Caki2 (cell line): Measurements from ENCODE around the gene HOXC13. TPM values are rescaled to one million over a fixed set of nuclear protein-coding genes. Genes with fewer than 3 reads are reported as not detected.

Experiments used
- total RNA-seq: library from RNA; depleted of rRNA; stranded (reverse); fragments of >200 nt; shearing (Covaris generic); gene quantifications from 2 replicates; pipeline ENCODE4 v1.2.3, GENCODE V29; 2014; ENCODE audit warnings: low replicate concordance; rRNA removed

HOXC13 gene
- total RNA-seq, 1 experiment from 2014 or later: 0.24 TPM

Other genes with a start within 250 kb of the HOXC13 start
- 25.9 and 27.4 TPM in 2 replicates for gene CALCOCO1, start 211.4 kb upstream of the HOXC13 start, total RNA-seq
- not detected in 2 replicates for gene CISTR, start 186.9 kb upstream of the HOXC13 start, total RNA-seq
- not detected in 2 replicates for gene HOXC12, start 16.1 kb downstream of the HOXC13 start, total RNA-seq
- gene HOXC11, start 34.3 kb downstream of the HOXC13 start, total RNA-seq: not detected in 2 replicates
- gene HOTAIR, start 36.1 kb downstream of the HOXC13 start, total RNA-seq: not detected in 2 replicates
- gene HOXC10, start 46.3 kb downstream of the HOXC13 start, total RNA-seq: 6.5 and 38.1 TPM in 2 replicates
- gene HOXC9, start 61.3 kb downstream of the HOXC13 start, total RNA-seq: 1.4 and 2.4 TPM in 2 replicates
- not detected in 2 replicates for gene HOXC8, start 70.2 kb downstream of the HOXC13 start, total RNA-seq
- gene HOXC6, start 89.6 kb downstream of the HOXC13 start, total RNA-seq: 0.68 TPM in 1 of 2 replicates, not detected in the other
- gene HOXC5, start 94.2 kb downstream of the HOXC13 start, total RNA-seq: not detected in 2 replicates
- gene HOXC4, start 115.0 kb downstream of the HOXC13 start, total RNA-seq: 0.61 and 1.0 TPM in 2 replicates